SKM-1 treated with dmso at 0.1 percent for 144 hours (cell line): ENCODE data around the gene SNRNP40.

ENCODE experiments used
- DNase-seq: peaks from one replicate; lab custom pipeline; 2025; ENCODE audit not compliant: unreplicated experiment; lab: John Stamatoyannopoulos, UW

Gene SNRNP40

GRCh38 chr1:31234123-31234708 is 62.4 kb downstream of the SNRNP40 start:
- DNase-seq, result no peak

- no peak for DNase-seq
These were observed 63.9 kb downstream of the SNRNP40 start for GRCh38 chr1:31232689-31233088.

- DNase-seq, result no peak
These were observed 64.8 kb downstream of the SNRNP40 start for GRCh38 chr1:31231802-31232201.

DNA sequence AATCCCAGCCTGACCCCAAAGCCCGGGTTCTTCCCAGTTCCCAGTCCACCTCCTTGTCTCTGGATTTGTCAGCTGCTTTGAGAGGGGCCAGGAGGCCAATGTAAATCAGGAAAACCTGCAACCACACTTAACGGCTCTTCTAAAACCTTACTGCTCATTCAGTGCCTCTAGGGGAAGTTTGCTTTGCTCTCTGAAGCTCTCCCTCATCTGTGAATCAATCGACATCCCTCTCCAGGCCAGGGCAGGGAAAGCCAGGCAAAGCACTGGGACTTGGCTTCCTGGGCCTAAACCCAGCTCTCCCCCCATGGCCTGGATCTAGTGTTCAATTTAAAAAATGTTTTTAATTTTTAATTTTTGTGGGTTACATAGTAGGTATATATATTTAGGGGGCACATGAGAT is 66.2 kb downstream of the SNRNP40 start:
- no peak for DNase-seq

DNA sequence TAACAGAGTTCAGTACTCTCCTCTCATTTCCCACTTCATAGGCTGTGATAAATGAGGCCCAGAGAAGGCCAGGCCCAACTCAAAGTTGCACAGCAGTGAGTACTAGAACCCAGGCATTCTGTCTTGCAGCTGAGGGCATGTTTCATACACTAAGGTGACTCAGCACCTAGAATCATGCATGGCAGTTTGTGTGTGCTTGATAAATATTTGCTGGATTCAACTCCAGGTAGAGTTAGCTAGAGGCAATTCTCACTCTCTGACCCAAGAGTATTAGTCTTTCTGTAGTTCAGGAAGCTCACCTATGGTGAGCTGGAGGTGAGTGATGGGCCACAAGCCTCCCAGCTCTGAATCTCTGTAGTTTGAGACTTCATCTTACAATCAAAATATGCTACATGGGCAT is 67.6 kb downstream of the SNRNP40 start:
- DNase-seq, result no peak

- no peak for DNase-seq
These were observed 68.6 kb downstream of the SNRNP40 start for GRCh38 chr1:31227891-31228568.

DNA sequence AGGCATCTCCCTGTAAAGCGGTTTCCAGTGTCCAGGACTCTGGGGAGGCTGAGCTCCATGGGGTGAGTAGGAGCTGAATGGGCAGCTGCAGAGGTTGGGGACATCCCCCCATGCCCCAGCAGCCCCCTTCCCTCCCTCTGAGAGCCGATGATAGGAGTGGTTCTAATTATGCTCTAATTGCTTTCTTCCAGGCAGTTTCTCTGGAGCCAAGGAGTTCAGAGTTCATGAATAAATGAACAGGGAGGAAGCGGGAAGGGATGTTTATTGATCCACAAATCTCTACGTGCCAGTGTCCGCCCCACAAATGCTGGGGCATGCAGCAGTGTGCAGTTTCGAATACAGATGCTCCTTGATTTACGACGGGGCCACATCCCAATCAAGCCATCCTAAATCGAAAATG is 72.5 kb downstream of the SNRNP40 start:
- DNase-seq, result no peak

- no peak for DNase-seq
These were observed 74.4 kb downstream of the SNRNP40 start for GRCh38 chr1:31222176-31222575.

GRCh38 chr1:31221072-31221471 is 75.5 kb downstream of the SNRNP40 start:
- DNase-seq, result no peak

GRCh38 chr1:31219489-31219888 is 77.1 kb downstream of the SNRNP40 start:
- DNase-seq, result no peak

DNA sequence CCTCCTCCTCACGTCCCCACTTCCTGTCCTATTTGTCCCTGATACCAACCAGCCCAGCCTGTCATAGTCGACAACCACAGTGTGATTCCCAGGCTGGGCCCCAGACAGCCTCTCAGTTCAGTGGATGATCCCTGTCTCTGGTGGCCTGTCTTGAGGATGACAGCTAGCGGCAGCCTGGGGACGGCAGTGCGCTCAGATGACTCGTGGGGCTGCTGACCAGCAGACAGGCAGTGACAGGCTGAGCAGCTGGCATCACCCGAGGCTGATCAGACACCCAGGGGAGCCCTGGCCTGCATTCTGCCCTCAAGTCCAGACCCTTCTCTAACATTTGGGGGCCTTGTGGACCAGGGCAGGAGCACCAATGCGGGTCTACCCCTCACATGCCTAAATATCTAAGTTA is 77.9 kb downstream of the SNRNP40 start:
- no peak for DNase-seq

DNA sequence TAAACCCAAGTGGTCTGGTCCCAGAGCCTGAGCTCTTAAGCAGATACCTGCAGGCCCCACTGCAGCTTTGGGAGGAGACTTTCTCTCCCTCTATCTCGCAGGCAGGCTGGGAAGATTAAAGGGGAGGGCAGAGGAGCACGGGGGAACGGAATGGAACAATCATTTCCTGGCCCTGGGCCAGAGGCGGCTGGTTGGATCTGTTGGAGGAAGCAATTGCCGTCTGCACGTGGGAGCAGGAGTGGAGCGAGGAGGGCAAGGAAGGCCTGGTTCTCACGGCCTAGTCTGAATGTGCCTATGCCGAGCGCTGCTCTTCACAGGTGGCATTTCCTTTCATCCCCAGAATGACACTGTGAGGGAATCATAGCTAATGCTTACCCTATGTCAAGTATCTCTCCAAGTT is 80.6 kb downstream of the SNRNP40 start:
- DNase-seq, result no peak

DNA sequence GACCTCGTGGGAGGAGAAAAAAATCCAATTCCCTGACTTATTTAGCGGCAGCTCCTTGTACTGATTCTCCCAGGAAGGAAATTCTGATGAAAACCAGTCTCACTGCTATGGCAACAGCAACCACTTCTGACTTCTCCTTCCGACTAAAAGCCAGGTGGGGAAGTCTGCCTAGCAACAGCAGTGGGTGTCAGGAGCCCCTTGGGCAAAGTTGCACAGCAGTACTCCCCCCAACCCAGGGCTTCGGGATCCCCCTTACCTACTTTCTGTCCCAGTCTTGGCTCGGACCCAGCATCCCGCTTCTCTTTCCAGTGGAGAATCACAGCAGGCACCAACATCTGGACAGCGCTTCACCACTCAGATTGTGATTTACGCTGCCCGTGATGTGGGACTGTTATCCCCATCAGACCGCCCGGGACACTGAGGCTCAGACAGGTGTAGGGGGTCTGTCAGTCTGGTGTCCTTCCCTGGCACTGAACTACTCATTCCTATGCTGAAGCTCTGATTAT is 81.5 kb downstream of the SNRNP40 start:
- no peak for DNase-seq

GRCh38 chr1:31214316-31215064 is 82.1 kb downstream of the SNRNP40 start:
- no peak for DNase-seq
